Jurkat, Clone E6-1 (cell line): ENCODE measurements around the gene VPS54.
"Not testable (repeated sequence)": the region's sequence is repeated elsewhere in the genome, so short reads cannot be mapped to it uniquely, and the experiment has no call there.

Experiments
- DNase-seq: peaks from one replicate; pipeline ENCODE4 v3.0.0-alpha.2; 2011; ENCODE audit warnings: low read depth, low spot score
- H3K4me3 ChIP-seq: 2 replicates; pipeline ENCODE4 v1.5.1; 2011; ENCODE audit warnings: mild to moderate bottlenecking, low read length, control low read depth, moderate library complexity

The VPS54 gene

DNA sequence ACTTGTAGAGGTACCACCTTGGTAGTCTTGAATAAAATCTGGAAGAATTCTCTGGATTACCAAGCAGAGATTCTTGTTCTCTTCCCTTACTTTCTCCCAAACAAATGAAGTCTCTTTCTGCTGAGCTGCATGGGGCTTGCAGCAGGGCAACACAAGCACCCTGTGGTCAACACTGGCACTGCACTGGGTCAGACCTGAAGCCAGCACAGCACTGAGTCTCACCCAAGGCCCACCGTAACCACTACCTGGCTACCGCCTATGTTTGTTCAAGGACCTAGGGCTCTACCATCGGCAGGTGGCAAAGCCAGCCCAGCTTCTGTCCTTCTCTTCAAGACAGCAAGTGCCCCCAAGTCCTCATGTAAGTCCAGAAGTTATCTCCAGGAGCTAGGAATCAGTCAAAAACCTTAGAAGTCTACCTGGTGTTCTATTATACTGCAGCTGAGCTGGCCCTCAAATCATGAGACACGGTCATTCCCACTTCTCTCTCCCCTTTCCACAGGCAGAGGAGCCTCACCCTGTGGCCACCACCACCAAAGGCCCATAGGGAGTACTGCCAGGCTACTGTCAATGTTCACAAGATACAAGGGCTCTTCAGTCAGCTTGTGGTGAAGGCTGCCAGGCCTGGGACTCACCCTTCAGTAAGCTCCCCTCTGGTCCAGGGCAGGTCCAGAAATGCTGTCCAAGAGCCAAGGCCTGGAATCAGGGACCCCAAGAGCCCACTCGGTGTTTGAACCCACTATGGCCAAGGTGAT lies 18.4 kb downstream of the VPS54 start:
- H3K4me3 ChIP-seq: no peak overlapping the region
- DNase-seq: no peak

DNA sequence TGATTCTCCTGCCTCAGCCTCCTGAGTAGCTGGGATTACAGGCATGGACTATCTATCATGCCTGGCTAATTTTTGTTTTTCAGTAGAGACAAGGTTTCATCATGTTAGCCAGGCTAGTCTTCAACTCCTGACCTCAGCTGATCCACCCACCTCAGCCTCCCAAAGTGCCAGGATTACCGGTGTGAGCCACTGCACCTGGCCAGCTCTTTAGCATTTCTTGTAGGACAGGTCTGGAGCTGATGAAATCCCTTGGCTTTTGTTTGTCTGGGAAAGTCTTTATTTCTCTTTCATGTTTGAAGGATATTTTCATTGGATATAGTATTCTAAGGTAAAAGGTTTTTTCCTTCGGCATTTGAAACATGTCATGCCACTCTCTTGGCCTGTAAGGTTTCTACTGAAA lies 20.2 kb downstream of the VPS54 start:
- DNase-seq: no peak
- H3K4me3 ChIP-seq: no peak overlapping the region

DNA sequence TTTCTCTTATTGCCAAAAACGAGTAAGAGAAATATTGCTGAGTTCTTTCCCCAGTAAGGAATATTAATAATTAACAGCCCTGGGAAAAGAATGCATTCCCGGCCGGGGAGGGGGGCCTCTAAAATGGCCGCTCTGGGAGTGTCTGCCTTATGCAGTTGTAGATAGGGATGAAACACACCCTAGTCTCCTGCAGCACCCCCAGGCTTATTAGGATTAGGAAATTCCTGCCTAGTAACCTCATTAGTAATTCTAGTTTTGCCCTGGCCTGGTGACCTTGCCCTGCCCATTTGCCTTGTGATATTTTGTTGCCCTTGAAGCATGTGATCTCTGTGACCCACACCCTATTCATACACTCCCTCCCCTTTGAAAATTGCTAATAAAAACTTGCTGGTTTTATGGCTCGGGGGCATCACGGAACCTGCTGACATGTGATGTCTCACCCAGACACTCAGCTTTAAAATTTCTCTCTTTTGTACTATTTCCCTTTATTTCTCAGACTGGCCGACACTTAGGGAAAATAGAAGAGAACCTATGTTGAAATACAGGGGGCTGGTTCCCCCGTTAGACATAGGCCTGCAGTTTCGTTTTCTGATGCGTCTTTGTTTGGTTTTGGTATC lies 22.5 kb downstream of the VPS54 start:
- not testable (repeated sequence) for DNase-seq, H3K4me3 ChIP-seq

DNA sequence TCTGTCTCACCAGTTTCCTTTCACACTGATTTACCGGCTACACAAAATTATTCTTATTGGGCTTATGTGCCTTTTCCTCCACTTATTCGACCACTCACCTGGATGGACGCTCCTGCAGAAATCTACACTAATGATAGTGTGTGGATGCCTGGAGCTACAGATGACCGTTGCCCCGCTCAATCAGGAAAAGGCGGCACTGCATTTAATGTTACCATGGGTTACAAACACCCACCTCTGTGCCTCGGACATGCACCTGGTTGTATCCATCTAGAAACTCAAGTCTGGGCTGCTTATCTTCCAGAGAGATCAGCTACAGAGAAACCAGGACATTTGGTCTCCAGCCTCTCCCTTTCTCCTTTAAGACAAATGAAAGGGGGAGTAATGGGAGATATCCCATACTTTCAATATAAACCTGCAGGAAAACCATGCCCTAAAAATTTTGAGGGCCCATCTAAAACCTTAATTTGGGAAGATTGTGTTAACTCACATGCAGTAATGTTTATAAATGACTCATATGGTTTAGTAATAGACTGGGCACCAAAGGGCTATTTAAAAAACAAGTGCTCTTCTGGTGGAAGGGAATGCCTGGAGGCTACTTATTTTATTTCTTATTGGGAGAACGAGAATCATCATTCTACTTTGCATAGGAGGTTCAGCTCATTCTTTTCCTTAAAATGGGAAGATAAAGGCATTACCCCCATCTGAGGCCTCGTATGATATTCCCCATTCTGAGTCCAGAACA lies 24.7 kb downstream of the VPS54 start:
- not testable (repeated sequence) for H3K4me3 ChIP-seq, DNase-seq

DNA sequence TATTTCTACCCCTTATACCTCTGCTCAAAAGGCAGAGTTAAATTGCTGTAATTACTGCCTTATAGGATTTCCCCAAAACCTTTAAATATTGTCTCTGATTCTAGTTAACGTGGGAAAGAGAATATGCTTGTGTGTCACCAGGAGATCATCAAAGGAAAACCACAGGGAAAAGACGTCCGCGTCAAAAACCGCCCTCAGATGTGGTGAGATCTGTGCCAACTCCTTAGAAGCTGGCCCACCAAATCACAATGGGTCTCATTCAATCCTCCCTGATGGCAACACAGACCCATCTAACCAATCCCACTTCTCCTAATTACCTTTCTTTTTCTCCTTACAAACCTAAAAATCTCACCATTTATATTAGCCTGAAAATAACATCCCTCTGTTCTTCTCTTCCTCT lies 25.4 kb downstream of the VPS54 start:
- no peak overlapping the region for H3K4me3 ChIP-seq
- DNase-seq: peak; percentile 67

DNA sequence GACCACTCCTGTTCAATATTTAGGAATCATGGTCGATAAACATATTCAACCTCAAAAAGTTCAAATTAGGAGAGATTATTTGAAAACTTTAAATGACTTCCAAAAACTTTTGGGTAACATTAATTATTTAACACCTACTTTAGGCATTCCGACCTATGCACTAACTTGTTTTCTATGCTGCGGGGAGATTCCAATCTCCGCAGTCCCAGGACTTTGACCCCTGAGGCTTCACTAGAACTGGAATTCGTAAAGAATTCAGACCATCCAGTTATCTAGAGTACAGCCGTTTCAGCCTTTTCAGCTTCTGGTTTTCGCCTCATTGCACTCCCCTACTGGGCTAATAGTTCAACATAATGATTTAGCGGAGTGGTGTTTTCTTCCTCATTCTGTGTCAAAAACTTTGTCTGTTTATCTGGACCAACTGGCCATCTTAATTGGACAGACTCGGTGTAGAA lies 26.1 kb downstream of the VPS54 start:
- H3K4me3 ChIP-seq, DNase-seq: not testable (repeated sequence)

DNA sequence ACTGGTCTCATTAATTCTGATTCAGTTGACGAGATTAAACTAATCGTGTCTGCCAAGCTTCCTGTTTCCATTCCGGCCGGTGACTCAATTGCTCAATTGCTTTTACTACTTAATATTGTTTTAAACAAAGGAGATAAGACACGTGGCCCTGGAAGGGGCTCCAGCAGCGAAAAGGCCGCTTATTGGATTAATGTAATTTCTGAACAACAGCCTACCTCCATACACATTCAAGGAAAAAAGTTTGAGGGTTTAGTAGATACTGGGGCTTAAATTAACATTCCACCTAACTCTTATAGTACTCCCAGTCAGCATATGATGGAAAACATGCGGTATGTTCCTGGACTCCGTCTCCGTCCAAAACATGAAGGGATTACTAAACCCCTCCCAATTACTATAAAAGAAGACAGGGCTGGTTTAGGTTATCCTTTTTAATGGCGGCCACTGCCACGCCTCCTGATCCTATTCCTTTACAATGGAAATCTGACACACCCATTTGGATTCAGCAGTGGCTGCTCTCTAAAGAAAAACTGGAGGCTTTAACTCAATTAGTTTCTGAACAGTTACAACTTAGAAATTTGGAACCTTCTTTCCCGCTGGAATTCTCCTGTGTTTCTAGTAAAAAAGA lies 27.1 kb downstream of the VPS54 start:
- H3K4me3 ChIP-seq: no peak overlapping the region

DNA sequence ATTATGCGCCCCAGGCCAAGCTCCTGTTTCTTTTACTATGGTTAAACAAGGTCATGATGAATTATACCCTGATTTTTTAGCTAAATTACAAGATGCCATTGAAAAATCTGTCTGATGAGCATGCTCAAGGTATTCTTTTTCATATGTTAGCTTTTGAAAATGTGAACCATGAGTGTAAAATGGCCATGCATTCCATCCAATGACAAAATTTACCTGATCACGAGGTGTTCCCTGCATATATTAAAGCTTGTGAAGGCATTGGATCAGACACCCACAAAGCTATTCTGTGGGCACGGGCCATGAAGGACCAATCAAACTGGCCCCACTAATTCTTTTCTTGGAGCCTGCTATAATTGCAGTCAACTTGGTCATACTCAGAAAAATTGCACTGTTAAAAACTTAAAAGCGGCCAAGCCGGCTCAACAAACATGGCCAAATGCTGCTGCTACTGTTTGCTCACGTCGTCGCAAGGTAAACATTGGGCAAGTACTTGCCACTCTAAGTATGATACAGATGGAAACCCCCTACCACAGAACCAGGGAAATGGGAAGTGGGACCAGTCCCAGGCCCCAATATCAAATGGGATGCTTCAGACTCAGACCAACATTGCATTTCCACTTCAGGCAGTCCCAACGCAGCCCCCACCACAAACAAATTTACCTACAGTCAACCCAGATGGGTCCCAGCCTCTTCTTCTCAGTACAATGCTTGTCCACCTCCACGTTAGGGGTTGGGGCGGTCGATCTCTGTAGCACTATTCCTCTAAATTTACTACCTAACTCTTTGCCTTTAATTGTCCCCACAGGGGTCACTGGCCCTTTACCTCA lies 27.8 kb downstream of the VPS54 start:
- not testable (repeated sequence) for H3K4me3 ChIP-seq, DNase-seq

More for the DNA sequence above, 27.1 kb downstream of the VPS54 start:
- no peak for DNase-seq

DNA sequence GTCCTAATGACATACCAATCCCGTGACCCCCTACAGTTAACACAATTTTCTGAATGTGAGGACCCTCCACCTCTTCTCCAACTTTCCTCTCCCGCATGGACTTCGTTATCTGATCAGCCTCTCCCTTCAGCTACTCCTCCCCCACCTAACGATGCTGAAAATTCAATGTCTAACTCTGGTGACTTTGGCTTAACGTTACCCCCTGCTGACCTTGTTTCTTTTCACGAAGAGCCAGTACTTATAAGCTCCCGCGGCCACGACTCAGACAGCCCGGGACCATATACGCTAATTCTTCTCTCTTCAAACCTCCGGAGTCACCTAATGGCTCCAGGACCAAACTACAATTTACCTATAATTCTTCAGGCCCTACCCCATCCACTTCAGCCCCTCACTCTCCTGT lies 29.2 kb downstream of the VPS54 start:
- no peak for DNase-seq
- no peak overlapping the region for H3K4me3 ChIP-seq

DNA sequence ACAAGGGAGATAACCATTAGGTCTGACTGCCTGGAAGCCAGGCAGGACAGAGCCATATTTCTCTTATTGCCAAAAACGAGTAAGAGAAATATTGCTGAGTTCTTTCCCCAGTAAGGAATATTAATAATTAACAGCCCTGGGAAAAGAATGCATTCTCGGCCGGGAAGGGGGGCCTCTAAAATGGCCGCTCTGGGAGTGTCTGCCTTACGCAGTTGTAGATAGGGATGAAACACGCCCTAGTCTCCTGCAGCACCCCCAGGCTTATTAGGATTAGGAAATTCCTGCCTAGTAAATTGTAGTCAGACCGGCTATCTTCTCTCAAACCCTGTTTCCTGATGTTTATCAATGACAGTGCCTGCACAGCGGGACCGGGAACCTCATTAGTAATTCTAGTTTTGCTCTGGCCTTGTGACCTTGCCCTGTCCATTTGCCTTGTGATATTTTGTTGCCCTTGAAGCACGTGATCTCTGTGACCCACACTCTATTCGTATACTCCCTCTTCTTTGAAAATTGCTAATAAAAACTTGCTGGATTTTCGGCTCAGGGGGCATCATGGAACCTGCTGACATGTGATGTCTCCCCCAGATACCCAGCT lies 30.3 kb downstream of the VPS54 start:
- DNase-seq, H3K4me3 ChIP-seq: not testable (repeated sequence)

DNA sequence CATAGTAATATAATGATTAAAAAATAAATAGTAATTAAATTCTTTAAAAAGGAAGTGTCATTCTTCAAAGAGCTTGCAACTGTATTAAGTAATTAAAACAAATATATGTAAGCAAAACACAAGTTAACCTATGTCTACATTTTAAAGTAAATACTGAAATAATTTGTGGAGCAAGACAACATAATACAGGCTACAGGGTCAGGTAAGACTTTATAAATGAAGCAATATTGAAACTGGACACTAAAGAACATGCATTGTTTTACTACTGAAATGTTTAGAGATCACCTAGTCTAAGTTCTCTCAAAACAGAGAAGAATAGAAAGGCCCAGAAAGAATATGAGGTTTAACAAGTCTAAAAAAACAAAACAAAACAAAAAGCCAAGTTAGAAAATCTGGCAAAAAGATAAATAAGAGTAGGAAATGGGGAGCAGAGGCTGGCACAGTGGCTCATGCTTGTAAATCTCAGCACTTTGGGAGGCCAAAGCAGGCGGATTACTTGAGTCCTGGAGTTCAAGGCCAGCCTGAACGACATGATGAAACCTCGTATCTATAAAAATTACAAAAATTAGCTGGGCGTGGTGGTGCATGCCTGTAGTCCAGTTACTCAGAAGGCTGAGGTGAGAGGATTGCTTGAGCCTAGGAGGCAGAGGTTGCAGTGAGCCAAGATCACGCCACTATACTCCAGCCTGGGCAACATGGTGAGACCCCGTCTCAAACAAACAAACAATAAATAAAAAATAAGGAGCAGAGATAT lies 34.4 kb downstream of the VPS54 start:
- H3K4me3 ChIP-seq: no peak overlapping the region

DNA sequence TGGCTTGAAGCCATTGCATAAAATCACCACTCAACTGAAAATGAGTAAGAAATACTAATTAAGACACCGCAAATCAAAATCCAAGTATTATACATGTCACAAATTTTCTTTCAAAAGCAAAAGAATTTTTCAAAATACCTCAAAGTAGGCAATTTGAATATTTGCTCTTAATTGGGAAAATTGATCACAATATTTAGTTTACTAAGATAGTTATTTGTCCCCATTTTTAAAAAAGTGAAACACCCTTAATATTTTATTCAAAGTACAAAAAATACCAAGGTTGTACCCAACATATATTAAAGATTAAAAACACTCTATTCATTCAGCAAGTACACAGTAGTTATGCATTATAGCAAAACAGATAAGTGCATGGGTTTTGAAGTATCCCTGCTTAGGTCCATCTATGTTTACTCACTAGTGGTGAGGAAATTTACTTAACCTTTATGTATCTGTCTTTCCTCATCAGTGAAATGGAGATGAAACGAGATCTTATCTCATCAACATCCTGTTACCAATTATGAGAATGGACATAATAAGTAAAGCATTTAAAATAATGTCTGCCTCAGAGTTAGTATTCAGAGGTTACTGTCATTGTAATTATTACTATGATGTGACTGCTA lies 35.1 kb downstream of the VPS54 start:
- H3K4me3 ChIP-seq: no peak overlapping the region
- DNase-seq: no peak

More for the DNA sequence above, 34.4 kb downstream of the VPS54 start:
- DNase-seq: no peak

DNA sequence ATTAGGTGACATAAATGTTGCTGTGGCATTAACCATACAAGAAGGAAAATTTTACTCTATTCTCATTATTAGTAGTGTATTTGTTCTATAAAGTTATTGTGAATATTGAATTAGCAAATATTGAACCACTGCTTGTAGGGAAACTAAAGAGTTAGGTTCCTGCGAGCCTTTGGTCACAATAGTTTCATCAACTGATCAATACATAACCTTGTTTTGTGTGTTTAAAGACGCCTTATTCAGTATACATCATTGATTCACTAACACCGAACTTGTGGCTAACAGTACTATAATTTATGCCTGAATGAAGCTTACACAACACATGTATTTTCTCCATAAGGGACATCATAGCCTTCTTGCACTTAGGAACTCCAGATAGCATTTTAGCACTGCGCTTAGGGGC lies 36.9 kb downstream of the VPS54 start:
- no peak overlapping the region for H3K4me3 ChIP-seq
- no peak for DNase-seq

DNA sequence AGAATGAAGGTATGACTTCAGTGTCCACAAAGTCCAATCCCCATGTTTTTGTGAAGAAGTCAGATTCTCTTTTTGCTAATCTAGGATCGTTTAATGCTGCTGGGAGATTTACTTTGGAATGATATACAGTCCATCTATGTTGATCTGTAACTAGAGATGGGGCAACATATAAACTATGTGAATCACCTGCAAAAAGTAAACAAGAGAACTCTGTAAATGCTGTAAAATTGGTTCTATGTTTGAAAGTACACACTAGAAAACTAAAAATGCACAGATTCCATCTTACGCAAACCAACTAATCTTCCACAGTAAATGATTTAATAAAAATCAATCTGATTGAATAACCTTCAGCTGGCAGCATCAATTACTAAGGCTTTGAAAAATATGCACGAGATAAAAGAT lies 37.5 kb downstream of the VPS54 start:
- H3K4me3 ChIP-seq: no peak overlapping the region
- DNase-seq: no peak

DNA sequence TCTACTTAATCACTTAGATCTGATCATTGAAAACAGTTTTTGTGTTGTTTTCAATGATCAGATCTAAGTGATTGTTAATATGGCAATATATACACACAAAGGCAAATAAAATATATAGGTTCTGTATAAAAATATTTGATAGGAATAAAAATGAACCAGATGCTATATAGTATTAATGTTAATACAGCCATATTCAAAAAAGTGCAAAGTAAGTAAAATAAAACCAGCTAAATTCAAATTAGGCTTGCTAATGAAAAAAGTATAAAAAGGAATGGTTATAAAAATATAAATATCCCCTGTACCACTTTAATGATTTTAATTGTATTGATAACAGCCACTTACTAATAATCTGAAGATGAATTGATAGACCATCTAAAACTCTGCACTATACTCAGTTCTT lies 38.4 kb downstream of the VPS54 start:
- DNase-seq: no peak

DNA sequence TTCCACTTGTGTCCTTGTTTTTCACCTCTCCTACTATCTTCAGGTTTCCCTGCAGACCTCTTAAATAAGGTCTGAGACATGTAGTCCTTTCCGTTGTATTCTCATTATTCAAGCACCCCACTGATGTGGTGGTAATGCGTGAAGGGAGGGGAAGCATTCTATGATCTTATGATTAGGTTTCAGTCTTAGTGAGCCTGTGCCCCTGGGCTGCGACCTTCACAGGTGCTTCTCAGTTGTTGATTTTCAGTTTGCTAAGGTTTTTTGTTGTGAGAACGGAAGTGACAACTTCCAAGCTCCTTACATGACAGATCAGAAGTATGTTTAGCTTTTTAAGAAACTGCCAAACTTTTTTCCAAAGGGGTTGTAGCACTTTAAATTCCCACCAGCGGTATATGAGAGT lies 41.3 kb downstream of the VPS54 start:
- peak overlapping the region; percentile 0 for H3K4me3 ChIP-seq
- DNase-seq: peak; percentile 85

More for the DNA sequence above, 38.4 kb downstream of the VPS54 start:
- H3K4me3 ChIP-seq: no peak overlapping the region

DNA sequence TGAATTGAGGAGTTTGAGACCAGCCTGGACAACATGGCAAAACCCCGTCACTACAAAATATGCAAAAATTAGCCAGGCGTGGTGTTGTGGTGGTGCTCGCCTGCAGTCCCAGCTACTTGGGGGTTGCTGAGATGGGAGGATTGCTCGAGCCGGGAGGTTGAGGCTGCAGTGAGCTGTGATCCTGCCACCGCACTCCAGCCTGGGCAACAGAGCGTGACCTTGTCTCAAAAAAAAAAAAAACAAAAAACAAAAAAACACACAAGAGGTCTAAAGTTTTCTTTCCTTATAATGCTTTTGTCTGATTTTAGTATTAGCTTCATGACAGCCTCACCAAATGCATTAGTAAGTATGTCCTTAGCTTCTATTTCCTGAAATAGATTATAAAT lies 43.1 kb downstream of the VPS54 start:
- no peak overlapping the region for H3K4me3 ChIP-seq
- no peak for DNase-seq
